GM12878 (cell line): ENCODE measurements around the gene HECTD3.

Experiments used
- EP300 ChIP-seq, 2 experiments: fragments of 150-350 bp in 1 of 2; IDR thresholded peaks; 2 replicates each; pipeline ENCODE4 v1.6.1; 2011 to 2012; ENCODE audit warnings: low read depth in 2 of 2, low read length in 2 of 2, borderline replicate concordance in 1 of 2, improper control_type of control experiment in 1 of 2, inconsistent platforms in 1 of 2; ENCODE audit not compliant: control insufficient read depth in 1 of 2
- NFIC ChIP-seq: IDR thresholded peaks from 2 replicates; pipeline ENCODE4 v1.6.1; 2012; ENCODE audit warnings: low read depth, mild to moderate bottlenecking, inconsistent platforms, low read length, moderate library complexity
- RFX5 ChIP-seq: IDR thresholded peaks from 2 replicates; pipeline ENCODE4 v1.6.1; 2011; ENCODE audit warnings: low read depth, low read length, improper control_type of control experiment
- TF ChIP-seq, protein P1 (sequence below), 3 experiments: IDR thresholded peaks in 2 of 3; conservative IDR thresholded peaks in 1 of 3; 2 replicates each; pipeline ENCODE4 v1.5.1; 2011; ENCODE audit warnings: low read depth in 3 of 3, low read length in 3 of 3, mild to moderate bottlenecking in 3 of 3, control low read depth in 2 of 3, moderate library complexity in 2 of 3, inconsistent platforms in 1 of 3, mixed read lengths in 1 of 3; ENCODE audit not compliant: control insufficient read depth in 2 of 3, insufficient read depth in 1 of 3; ENCODE audit errors: extremely low read depth in 1 of 3

- TF ChIP-seq EP300 (IDR thresholded peaks at IDR 0.05; ENCODE audit: borderline replicate concordance in 1 of 2, control insufficient read depth in 1 of 2, low read depth in 2 of 2, low read length in 2 of 2): no peak
- no peak for TF ChIP-seq NFIC
- TF ChIP-seq RFX5: no peak
- TF ChIP-seq, protein P1, sequence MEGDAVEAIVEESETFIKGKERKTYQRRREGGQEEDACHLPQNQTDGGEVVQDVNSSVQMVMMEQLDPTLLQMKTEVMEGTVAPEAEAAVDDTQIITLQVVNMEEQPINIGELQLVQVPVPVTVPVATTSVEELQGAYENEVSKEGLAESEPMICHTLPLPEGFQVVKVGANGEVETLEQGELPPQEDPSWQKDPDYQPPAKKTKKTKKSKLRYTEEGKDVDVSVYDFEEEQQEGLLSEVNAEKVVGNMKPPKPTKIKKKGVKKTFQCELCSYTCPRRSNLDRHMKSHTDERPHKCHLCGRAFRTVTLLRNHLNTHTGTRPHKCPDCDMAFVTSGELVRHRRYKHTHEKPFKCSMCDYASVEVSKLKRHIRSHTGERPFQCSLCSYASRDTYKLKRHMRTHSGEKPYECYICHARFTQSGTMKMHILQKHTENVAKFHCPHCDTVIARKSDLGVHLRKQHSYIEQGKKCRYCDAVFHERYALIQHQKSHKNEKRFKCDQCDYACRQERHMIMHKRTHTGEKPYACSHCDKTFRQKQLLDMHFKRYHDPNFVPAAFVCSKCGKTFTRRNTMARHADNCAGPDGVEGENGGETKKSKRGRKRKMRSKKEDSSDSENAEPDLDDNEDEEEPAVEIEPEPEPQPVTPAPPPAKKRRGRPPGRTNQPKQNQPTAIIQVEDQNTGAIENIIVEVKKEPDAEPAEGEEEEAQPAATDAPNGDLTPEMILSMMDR (IDR thresholded peaks at IDR 0.05 in 2 of 3, conservative IDR thresholded peaks at IDR 0.05 in 1 of 3; ENCODE audit: control insufficient read depth in 2 of 3, extremely low read depth in 1 of 3, insufficient read depth in 1 of 3, low read depth in 3 of 3, low read length in 3 of 3): no peak
Measured at GRCh38 chr1:45016090-45016697, 5.1 kb upstream of the HECTD3 start.
